H1 (cell line): ENCODE measurements around the gene LIN28B. TPM values are rescaled to one million over a fixed set of nuclear protein-coding genes. Genes with fewer than 3 reads are reported as not detected.

ENCODE experiments used
- CTCF ChIA-PET: fragments of 300-600 bp; sonication (Branson Sonifier 250); formaldehyde crosslinking; loops from one replicate; lab custom pipeline; 2021; ENCODE audit not compliant: partially characterized antibody; lab: Charles Lee
- POLR2A ChIA-PET: fragments of 300-600 bp; sonication (Branson Sonifier 250); formaldehyde crosslinking; loops from one replicate; lab custom pipeline; 2021; ENCODE audit warnings: inconsistent platforms; ENCODE audit not compliant: partially characterized antibody; lab: Charles Lee
- DNase-seq, 2 experiments: peaks; one replicate each; pipeline versions ENCODE4 v3.0.0 to v3.0.0-alpha.2; 2010 to 2022; ENCODE audit warnings: low spot score in 2 of 2, low read depth in 1 of 2, mixed read lengths in 1 of 2
- FAIRE-seq: peaks from 2 replicates; lab custom pipeline; 2011; peaks lifted over from hg19 to GRCh38; lab: Jason Lieb, UNC
- H2AFZ ChIP-seq: 2 replicates; pipeline ENCODE4 v1.8.1; 2012; ENCODE audit warnings: low read length, inconsistent platforms
- H2AK5ac ChIP-seq: 2 replicates; pipeline ENCODE4 v1.6.1; 2013; ENCODE audit warnings: low read depth, low read length
- H2BK120ac ChIP-seq: replicated peaks from 2 replicates; pipeline ENCODE3; 2013; ENCODE audit warnings: low read depth, low read length, inconsistent platforms
- H2BK12ac ChIP-seq: 2 replicates; pipeline ENCODE4 v1.6.1; 2013; ENCODE audit warnings: low read depth, low read length
- H2BK15ac ChIP-seq: 2 replicates; pipeline ENCODE4 v1.6.1; 2013; ENCODE audit warnings: low read length
- H2BK20ac ChIP-seq: 2 replicates; pipeline ENCODE4 v1.6.1; 2013; ENCODE audit warnings: low read length
- H2BK5ac ChIP-seq: 2 replicates; pipeline ENCODE4 v1.6.1; 2013; ENCODE audit warnings: low read depth, low read length
- H3K14ac ChIP-seq: 2 replicates; pipeline ENCODE4 v1.6.1; 2013; ENCODE audit warnings: inconsistent platforms; ENCODE audit not compliant: insufficient read length
- H3K18ac ChIP-seq: 2 replicates; pipeline ENCODE4 v1.6.1; 2013; ENCODE audit warnings: low read length; ENCODE audit errors: extremely low read depth
- H3K23ac ChIP-seq: 2 replicates; pipeline ENCODE4 v1.6.1; 2013; ENCODE audit warnings: inconsistent platforms; ENCODE audit not compliant: insufficient read length
- H3K23me2 ChIP-seq: 2 replicates; pipeline ENCODE4 v1.6.1; 2013; ENCODE audit warnings: low read depth, low read length
- H3K27ac ChIP-seq: 2 replicates; pipeline ENCODE4 v1.6.1; 2011; ENCODE audit warnings: low read depth, low read length, inconsistent platforms
- H3K27me3 ChIP-seq, 4 experiments: replicated peaks in 1 of 4; 1 replicate in 1 of 4; 2 replicates in 3 of 4; pipeline versions ENCODE4 v1.6.1 to v1.8.1; 2011 to 2013; ENCODE audit warnings: low read length in 3 of 4, mild to moderate bottlenecking in 3 of 4, inconsistent platforms in 2 of 4, mixed read lengths in 2 of 4, moderate library complexity in 1 of 4; ENCODE audit not compliant: control insufficient read depth in 3 of 4, insufficient read depth in 3 of 4; ENCODE audit errors: extremely low read depth in 1 of 4
- H3K36me3 ChIP-seq, 4 experiments: 2 replicates each; pipeline versions ENCODE4 v1.6.1 to v1.8.1; 2011 to 2013; ENCODE audit warnings: mild to moderate bottlenecking in 4 of 4, low read length in 3 of 4, moderate library complexity in 2 of 4, control low read depth in 1 of 4, inconsistent platforms in 1 of 4; ENCODE audit not compliant: insufficient read depth in 4 of 4, control insufficient read depth in 2 of 4
- H3K4ac ChIP-seq: replicated peaks from 2 replicates; pipeline ENCODE3; 2013; ENCODE audit warnings: low read length, low read depth, mixed read lengths, inconsistent platforms; ENCODE audit not compliant: insufficient read length
- H3K4me1 ChIP-seq, 4 experiments: replicated peaks in 1 of 4; 1 replicate in 1 of 4; 2 replicates in 3 of 4; pipeline versions ENCODE4 v1.6.1 to v1.8.1; 2011 to 2013; ENCODE audit warnings: low read length in 3 of 4, inconsistent platforms in 2 of 4, mixed read lengths in 1 of 4; ENCODE audit not compliant: insufficient read depth in 4 of 4, control insufficient read depth in 3 of 4
- H3K4me2 ChIP-seq, 2 experiments: 2 replicates each; pipeline versions ENCODE4 v1.6.1 to v1.8.1; 2011 to 2013; ENCODE audit warnings: low read depth in 2 of 2, low read length in 2 of 2, control low read depth in 1 of 2, inconsistent platforms in 1 of 2, mild to moderate bottlenecking in 1 of 2; ENCODE audit not compliant: insufficient read depth in 1 of 2
- H3K4me3 ChIP-seq, 4 experiments: fragments of 200-600, 300-600 bp in 1 of 4; sonication (generic), shearing (Covaris generic), sonication (Bioruptor Twin) in 1 of 4; 2 replicates each; pipeline versions ENCODE4 v1.5.1 to v1.8.1; 2011 to 2016; ENCODE audit warnings: low read length in 4 of 4, low read depth in 3 of 4, control low read depth in 2 of 4, inconsistent platforms in 2 of 4, mild to moderate bottlenecking in 2 of 4, mixed read lengths in 1 of 4, moderate library complexity in 1 of 4; ENCODE audit not compliant: insufficient read depth in 2 of 4; ENCODE audit errors: extremely low read depth in 1 of 4
- H3K56ac ChIP-seq: replicated peaks from 2 replicates; pipeline ENCODE3; 2013; ENCODE audit warnings: low read depth, mild to moderate bottlenecking, mixed read lengths, low read length, inconsistent platforms; ENCODE audit not compliant: insufficient read length
- H3K79me1 ChIP-seq: 2 replicates; pipeline ENCODE4 v1.6.1; 2013; ENCODE audit warnings: low read depth, low read length, control low read depth
- H3K79me2 ChIP-seq, 2 experiments: 2 replicates each; pipeline versions ENCODE4 v1.6.1 to v1.8.1; 2012 to 2013; ENCODE audit warnings: low read length in 2 of 2, mild to moderate bottlenecking in 2 of 2, inconsistent platforms in 1 of 2; ENCODE audit not compliant: insufficient read depth in 2 of 2, control insufficient read depth in 1 of 2
- H3K9ac ChIP-seq, 4 experiments: replicated peaks in 1 of 4; 1 replicate in 1 of 4; 2 replicates in 3 of 4; pipeline versions ENCODE4 v1.6.1 to v1.8.1; 2011 to 2013; ENCODE audit warnings: low read depth in 3 of 4, low read length in 3 of 4, control low read depth in 2 of 4, mild to moderate bottlenecking in 2 of 4, moderate library complexity in 2 of 4, inconsistent platforms in 1 of 4; ENCODE audit errors: extremely low read depth in 1 of 4
- H3K9me3 ChIP-seq, 2 experiments: 2 replicates each; pipeline versions ENCODE4 v1.6.1 to v1.8.1; 2012 to 2013; ENCODE audit warnings: mild to moderate bottlenecking in 2 of 2, moderate library complexity in 2 of 2, control low read depth in 1 of 2, inconsistent platforms in 1 of 2, low read depth in 1 of 2, low read length in 1 of 2, mixed read lengths in 1 of 2; ENCODE audit not compliant: insufficient read depth in 2 of 2
- H4K20me1 ChIP-seq, 2 experiments: replicated peaks in 1 of 2; 2 replicates each; pipeline versions ENCODE3 to v1.8.1; 2011 to 2013; ENCODE audit warnings: inconsistent platforms in 2 of 2, low read length in 2 of 2, mild to moderate bottlenecking in 1 of 2; ENCODE audit not compliant: insufficient read depth in 2 of 2, control insufficient read depth in 1 of 2
- H4K5ac ChIP-seq: 2 replicates; pipeline ENCODE4 v1.6.1; 2013; ENCODE audit warnings: low read length, low read depth, mixed read lengths, inconsistent platforms; ENCODE audit not compliant: insufficient read length
- H4K8ac ChIP-seq: 2 replicates; pipeline ENCODE4 v1.8.0; 2013; ENCODE audit warnings: mild to moderate bottlenecking, moderate library complexity, low read length, inconsistent platforms; ENCODE audit not compliant: insufficient read depth; ENCODE audit errors: extremely low read depth
- H4K91ac ChIP-seq: replicated peaks from 2 replicates; pipeline ENCODE3; 2013; ENCODE audit warnings: low read length, mixed read lengths, inconsistent platforms; ENCODE audit not compliant: insufficient read length
- CHD2 ChIP-seq: IDR thresholded peaks from 2 replicates; pipeline ENCODE4 v1.6.1; 2012; ENCODE audit warnings: low read length, improper control_type of control experiment
- CTCF ChIP-seq, 3 experiments: IDR thresholded peaks; 1 replicate in 2 of 3; 2 replicates in 1 of 3; pipeline versions ENCODE4 v1.5.1 to v1.6.1; 2011; ENCODE audit warnings: low read length in 3 of 3, mild to moderate bottlenecking in 3 of 3, inconsistent platforms in 2 of 3, low read depth in 1 of 3, moderate library complexity in 1 of 3; ENCODE audit not compliant: insufficient read depth in 1 of 3; ENCODE audit errors: control extremely low read depth in 1 of 3
- GABPA ChIP-seq: IDR thresholded peaks from 2 replicates; pipeline ENCODE4 v1.6.1; 2011; ENCODE audit warnings: mild to moderate bottlenecking, low read length, moderate library complexity, borderline replicate concordance; ENCODE audit not compliant: insufficient read depth
- POLR2A ChIP-seq, 2 experiments: IDR thresholded peaks; 1 replicate in 1 of 2; 2 replicates in 1 of 2; pipeline ENCODE4 v1.6.1; 2011; ENCODE audit warnings: low read depth in 2 of 2, low read length in 2 of 2, mild to moderate bottlenecking in 2 of 2; ENCODE audit errors: control extremely low read depth in 1 of 2
- RBBP5 ChIP-seq: IDR thresholded peaks from 2 replicates; pipeline ENCODE4 v1.7.1; 2012; ENCODE audit warnings: low read depth, mild to moderate bottlenecking, inconsistent platforms, low read length, moderate library complexity, borderline replicate concordance
- RFX5 ChIP-seq: IDR thresholded peaks from 2 replicates; pipeline ENCODE4 v1.6.1; 2011; ENCODE audit warnings: low read depth, low read length, improper control_type of control experiment, borderline replicate concordance
- RXRA ChIP-seq: IDR thresholded peaks from 2 replicates; pipeline ENCODE4 v1.6.1; 2011; ENCODE audit warnings: low read depth, mild to moderate bottlenecking, low read length, moderate library complexity; ENCODE audit not compliant: insufficient read depth
- SRF ChIP-seq: IDR thresholded peaks from 2 replicates; pipeline ENCODE4 v1.6.1; 2011; ENCODE audit warnings: mild to moderate bottlenecking, low read depth, low read length, moderate library complexity
- TAF7 ChIP-seq: optimal IDR thresholded peaks from 2 replicates; pipeline ENCODE3; 2011; ENCODE audit warnings: low read depth, mild to moderate bottlenecking, inconsistent platforms, low read length, moderate library complexity, borderline replicate concordance
- TBP ChIP-seq: IDR thresholded peaks from 2 replicates; pipeline ENCODE4 v1.6.1; 2011; ENCODE audit warnings: low read depth, low read length, improper control_type of control experiment
- WGBS, 2 experiments: shearing (Covaris generic) in 1 of 2; methylation state at CpG; one replicate each; pipeline versions ENCODE4 v1.1.6 to v1.1.7; 2013 to 2015; ENCODE audit warnings: low lambda C conversion rate in 2 of 2, mixed read lengths in 2 of 2, inconsistent platforms in 1 of 2, low coverage in 1 of 2, missing lambda C conversion rate in 1 of 2; ENCODE audit not compliant: insufficient replicate concordance in 2 of 2, insufficient coverage in 1 of 2, insufficient read length in 1 of 2; ENCODE audit errors: extremely low coverage in 1 of 2, missing lambda C conversion rate in 1 of 2; 5-methylcytosine and 5-hydroxymethylcytosine counted together
- polyA plus RNA-seq, 7 experiments: library from polyadenylated mRNA; depleted of rRNA in 3 of 7; stranded (reverse) in 5 of 7; unstranded in 2 of 7; fragments of >200 nt in 5 of 7; fragments of 200-250 nt in 2 of 7; gene quantifications; 1 replicate in 5 of 7; 2 replicates in 1 of 7; 4 replicates in 1 of 7; pipeline versions ENCODE4 v1.2.1 to v1.2.3, GENCODE V29; 2011 to 2013; ENCODE audit warnings: missing spikeins in 2 of 7, mixed read lengths in 2 of 7
- total RNA-seq: library from RNA; stranded (reverse); fragmentation: NEBNext Ultra II Directional; extraction: Animal tissue kit (Norgen Biotek cat#: 25700); gene quantifications from 2 replicates; pipeline ENCODE4 v1.2.1, GENCODE V29; 2021

LIN28B gene
- total and polyA plus RNA-seq, 2 of the 8 experiments (the other 6 are each of a cell fraction or from before 2014, with no cell fraction given): 27.4 to 94.7 TPM

- Histone ChIP-seq H4K5ac (no peak overlapping the region), H3K56ac (no peak overlapping the region), H2BK20ac (no peak overlapping the region), H4K8ac (no peak overlapping the region), H3K4me3 (no peak overlapping the region), H3K9ac (no peak overlapping the region), H3K79me2 (no peaks in the 10 kb centered on the region), H3K4me2 (no peak overlapping the region), H3K18ac (no peak overlapping the region), H3K9me3 (no peaks in the 10 kb centered on the region), H3K23ac (no peak overlapping the region), H3K4me1 (no peaks in the 10 kb centered on the region), H3K23me2 (no peaks in the 10 kb centered on the region), H3K36me3 (no peaks in the 10 kb centered on the region), H2BK120ac (no peak overlapping the region), H3K79me1 (no peaks in the 10 kb centered on the region), H3K27me3 (no peaks in the 10 kb centered on the region), H2BK12ac (no peak overlapping the region), H2AK5ac (no peak overlapping the region), H3K4ac (no peak overlapping the region), H4K91ac (no peak overlapping the region), H2BK15ac (no peak overlapping the region), H3K27ac (no peak overlapping the region), H3K14ac (no peak overlapping the region), H4K20me1 (no peaks in the 10 kb centered on the region), H2AFZ (no peak overlapping the region), H2BK5ac (no peak overlapping the region)
- no peak for DNase-seq
- FAIRE-seq: no peak
- POLR2A ChIA-PET: no interaction called here
- TF ChIP-seq SRF (no peak), CHD2 (no peak), POLR2A (IDR thresholded peaks at IDR 0.05; ENCODE audit: control extremely low read depth in 1 of 2, low read depth in 2 of 2, low read length in 2 of 2) (no peak), TBP (no peak), RFX5 (no peak), GABPA (no peak), RXRA (no peak), CTCF (IDR thresholded peaks at IDR 0.05; ENCODE audit: control extremely low read depth in 1 of 3, insufficient read depth in 1 of 3, low read depth in 1 of 3, low read length in 3 of 3) (no peak), RBBP5 (no peak), TAF7 (no peak)
- CTCF ChIA-PET: interaction anchor here (0.7 to 2.5 kb wide), 6 partner anchors 17 to 961 kb away, joined by 3 to 13 read pairs (median 4); no protein-coding TSS in a partner anchor
- whole genome bisulfite sequencing, 2 experiments: 92% methylated on average over 3 of the region's 3 CpGs; no CpG with 5 or more reads in 1 of the 2 experiments
Observed at GRCh38 chr6:105095139-105095538, 138.2 kb downstream of the LIN28B start.
